Ishikawa (cell line): ENCODE measurements around the gene RUSC2.

Experiments
- CEBPB ChIP-seq: IDR thresholded peaks from 2 replicates; pipeline ENCODE4 v1.6.1; 2012
- CREB1 ChIP-seq: IDR thresholded peaks from 2 replicates; pipeline ENCODE4 v1.6.1; 2012; ENCODE audit warnings: low read depth
- EGR1 ChIP-seq: IDR thresholded peaks from 2 replicates; pipeline ENCODE4 v1.6.1; 2012
- EP300 ChIP-seq: IDR thresholded peaks from 2 replicates; pipeline ENCODE4 v1.6.1; 2012; ENCODE audit warnings: borderline replicate concordance
- FOXM1 ChIP-seq: IDR thresholded peaks from 2 replicates; pipeline ENCODE4 v1.6.1; 2012; ENCODE audit warnings: low read depth, borderline replicate concordance
- NFIC ChIP-seq: IDR thresholded peaks from 2 replicates; pipeline ENCODE4 v1.6.1; 2012
- RAD21 ChIP-seq: IDR thresholded peaks from 2 replicates; pipeline ENCODE4 v1.6.1; 2012; ENCODE audit warnings: low read depth
- TAF1 ChIP-seq: IDR thresholded peaks from 2 replicates; pipeline ENCODE4 v1.6.1; 2012; ENCODE audit warnings: low read depth, mild to moderate bottlenecking
- TCF12 ChIP-seq: IDR thresholded peaks from 2 replicates; pipeline ENCODE4 v1.6.1; 2012; ENCODE audit warnings: low read depth
- TEAD4 ChIP-seq: IDR thresholded peaks from 2 replicates; pipeline ENCODE4 v1.6.1; 2012
- YY1 ChIP-seq: IDR thresholded peaks from 2 replicates; pipeline ENCODE4 v1.6.1; 2012; ENCODE audit warnings: low read depth
- ZBTB7A ChIP-seq: IDR thresholded peaks from 2 replicates; pipeline ENCODE4 v1.6.1; 2012; ENCODE audit warnings: low read depth
- TF ChIP-seq, protein P1 (sequence below): IDR thresholded peaks from 2 replicates; pipeline ENCODE4 v1.6.1; 2012
- TF ChIP-seq, protein P2 (sequence below): IDR thresholded peaks from 2 replicates; pipeline ENCODE4 v1.6.1; 2012
- TF ChIP-seq, protein P3 (sequence below): IDR thresholded peaks from 2 replicates; pipeline ENCODE4 v1.6.1; 2012; ENCODE audit warnings: low read depth, mild to moderate bottlenecking

The RUSC2 gene

GRCh38 chr9:35519692-35520363, 29.9 kb downstream of the RUSC2 start:
- TF ChIP-seq CREB1: no peak
- TF ChIP-seq TAF1: no peak
- no peak for TF ChIP-seq RAD21
- TF ChIP-seq ZBTB7A: no peak
- TF ChIP-seq FOXM1: no peak
- no peak for TF ChIP-seq YY1
- TF ChIP-seq, protein P1, sequence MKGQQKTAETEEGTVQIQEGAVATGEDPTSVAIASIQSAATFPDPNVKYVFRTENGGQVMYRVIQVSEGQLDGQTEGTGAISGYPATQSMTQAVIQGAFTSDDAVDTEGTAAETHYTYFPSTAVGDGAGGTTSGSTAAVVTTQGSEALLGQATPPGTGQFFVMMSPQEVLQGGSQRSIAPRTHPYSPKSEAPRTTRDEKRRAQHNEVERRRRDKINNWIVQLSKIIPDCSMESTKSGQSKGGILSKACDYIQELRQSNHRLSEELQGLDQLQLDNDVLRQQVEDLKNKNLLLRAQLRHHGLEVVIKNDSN: no peak
- no peak for TF ChIP-seq TCF12
- TF ChIP-seq, protein P2, sequence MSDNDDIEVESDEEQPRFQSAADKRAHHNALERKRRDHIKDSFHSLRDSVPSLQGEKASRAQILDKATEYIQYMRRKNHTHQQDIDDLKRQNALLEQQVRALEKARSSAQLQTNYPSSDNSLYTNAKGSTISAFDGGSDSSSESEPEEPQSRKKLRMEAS: no peak
- TF ChIP-seq EP300: no peak
- TF ChIP-seq CEBPB: no peak
- TF ChIP-seq, protein P3, sequence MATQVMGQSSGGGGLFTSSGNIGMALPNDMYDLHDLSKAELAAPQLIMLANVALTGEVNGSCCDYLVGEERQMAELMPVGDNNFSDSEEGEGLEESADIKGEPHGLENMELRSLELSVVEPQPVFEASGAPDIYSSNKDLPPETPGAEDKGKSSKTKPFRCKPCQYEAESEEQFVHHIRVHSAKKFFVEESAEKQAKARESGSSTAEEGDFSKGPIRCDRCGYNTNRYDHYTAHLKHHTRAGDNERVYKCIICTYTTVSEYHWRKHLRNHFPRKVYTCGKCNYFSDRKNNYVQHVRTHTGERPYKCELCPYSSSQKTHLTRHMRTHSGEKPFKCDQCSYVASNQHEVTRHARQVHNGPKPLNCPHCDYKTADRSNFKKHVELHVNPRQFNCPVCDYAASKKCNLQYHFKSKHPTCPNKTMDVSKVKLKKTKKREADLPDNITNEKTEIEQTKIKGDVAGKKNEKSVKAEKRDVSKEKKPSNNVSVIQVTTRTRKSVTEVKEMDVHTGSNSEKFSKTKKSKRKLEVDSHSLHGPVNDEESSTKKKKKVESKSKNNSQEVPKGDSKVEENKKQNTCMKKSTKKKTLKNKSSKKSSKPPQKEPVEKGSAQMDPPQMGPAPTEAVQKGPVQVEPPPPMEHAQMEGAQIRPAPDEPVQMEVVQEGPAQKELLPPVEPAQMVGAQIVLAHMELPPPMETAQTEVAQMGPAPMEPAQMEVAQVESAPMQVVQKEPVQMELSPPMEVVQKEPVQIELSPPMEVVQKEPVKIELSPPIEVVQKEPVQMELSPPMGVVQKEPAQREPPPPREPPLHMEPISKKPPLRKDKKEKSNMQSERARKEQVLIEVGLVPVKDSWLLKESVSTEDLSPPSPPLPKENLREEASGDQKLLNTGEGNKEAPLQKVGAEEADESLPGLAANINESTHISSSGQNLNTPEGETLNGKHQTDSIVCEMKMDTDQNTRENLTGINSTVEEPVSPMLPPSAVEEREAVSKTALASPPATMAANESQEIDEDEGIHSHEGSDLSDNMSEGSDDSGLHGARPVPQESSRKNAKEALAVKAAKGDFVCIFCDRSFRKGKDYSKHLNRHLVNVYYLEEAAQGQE: no peak
- no peak for TF ChIP-seq NFIC
- TF ChIP-seq EGR1: no peak
- TF ChIP-seq TEAD4: no peak

GRCh38 chr9:35520364-35520710, 30.4 kb downstream of the RUSC2 start:
- no peak for TF ChIP-seq EP300
- TF ChIP-seq RAD21: no peak
- TF ChIP-seq ZBTB7A: no peak
- TF ChIP-seq TCF12: no peak
- TF ChIP-seq, protein P3: no peak
- TF ChIP-seq FOXM1: no peak
- TF ChIP-seq CREB1: no peak
- no peak for TF ChIP-seq NFIC
- no peak for TF ChIP-seq TEAD4
- no peak for TF ChIP-seq YY1
- TF ChIP-seq EGR1: no peak
- no peak for TF ChIP-seq TAF1
- TF ChIP-seq, protein P1: no peak

DNA sequence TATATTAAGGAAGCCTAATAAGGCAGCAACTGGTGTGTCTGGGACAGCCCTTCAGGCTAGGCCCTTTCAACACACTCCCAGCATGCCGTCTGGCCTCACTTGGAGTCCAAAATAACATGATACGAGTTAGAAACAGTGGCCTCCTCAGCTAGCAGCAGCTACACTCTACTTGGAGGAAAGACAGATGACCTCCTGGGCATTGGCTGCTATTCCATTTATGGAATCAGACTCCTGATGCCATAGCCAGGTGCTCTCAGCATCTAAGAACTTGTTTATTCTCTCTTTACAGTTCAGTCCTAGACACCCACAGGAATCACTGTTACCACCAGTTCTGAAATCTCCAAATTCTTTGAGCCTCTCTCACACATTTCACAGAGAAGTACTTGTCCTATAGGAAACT, 31.8 kb downstream of the RUSC2 start:
- TF ChIP-seq CEBPB (no peak), EGR1 (no peak), RAD21 (no peak), FOXM1 (no peak), TAF1 (no peak), CREB1 (no peak), TEAD4 (no peak)
- TF ChIP-seq, protein P3: no peak
- TF ChIP-seq, protein P1: no peak

DNA sequence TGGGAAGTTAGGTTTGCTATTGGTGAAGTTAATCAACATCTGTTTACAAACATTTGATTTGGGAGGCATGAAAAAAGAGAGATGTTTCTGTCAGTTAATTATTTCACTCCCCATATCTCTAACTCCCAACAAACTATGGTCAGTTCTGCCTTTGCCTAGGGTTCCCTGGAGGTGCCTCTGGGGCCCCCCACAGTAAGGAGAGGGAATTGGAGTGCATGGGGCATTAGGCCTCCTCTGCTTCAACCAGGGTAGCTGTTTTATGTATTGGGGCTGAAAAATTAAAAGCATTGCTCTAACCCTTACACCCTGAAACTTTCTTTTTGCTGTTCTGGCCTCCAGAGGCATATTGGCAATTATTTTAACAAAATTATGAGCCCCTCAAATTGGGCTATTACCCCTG, 32.3 kb downstream of the RUSC2 start:
- TF ChIP-seq YY1 (no peak), EGR1 (no peak), NFIC (no peak), TEAD4 (no peak), CREB1 (no peak), RAD21 (peak; percentile 34)
- TF ChIP-seq, protein P3: no peak
